NOMO-1 treated with dmso at 0.1 percent for 144 hours (cell line): ENCODE results near the gene CCT8L2.
"Not testable (repeated sequence)": the region's sequence is repeated elsewhere in the genome, so short reads cannot be mapped to it uniquely, and the experiment has no call there.

Experiments used
- DNase-seq: peaks from one replicate; lab custom pipeline; 2025; ENCODE audit not compliant: unreplicated experiment; lab: John Stamatoyannopoulos, UW

Gene CCT8L2

DNA sequence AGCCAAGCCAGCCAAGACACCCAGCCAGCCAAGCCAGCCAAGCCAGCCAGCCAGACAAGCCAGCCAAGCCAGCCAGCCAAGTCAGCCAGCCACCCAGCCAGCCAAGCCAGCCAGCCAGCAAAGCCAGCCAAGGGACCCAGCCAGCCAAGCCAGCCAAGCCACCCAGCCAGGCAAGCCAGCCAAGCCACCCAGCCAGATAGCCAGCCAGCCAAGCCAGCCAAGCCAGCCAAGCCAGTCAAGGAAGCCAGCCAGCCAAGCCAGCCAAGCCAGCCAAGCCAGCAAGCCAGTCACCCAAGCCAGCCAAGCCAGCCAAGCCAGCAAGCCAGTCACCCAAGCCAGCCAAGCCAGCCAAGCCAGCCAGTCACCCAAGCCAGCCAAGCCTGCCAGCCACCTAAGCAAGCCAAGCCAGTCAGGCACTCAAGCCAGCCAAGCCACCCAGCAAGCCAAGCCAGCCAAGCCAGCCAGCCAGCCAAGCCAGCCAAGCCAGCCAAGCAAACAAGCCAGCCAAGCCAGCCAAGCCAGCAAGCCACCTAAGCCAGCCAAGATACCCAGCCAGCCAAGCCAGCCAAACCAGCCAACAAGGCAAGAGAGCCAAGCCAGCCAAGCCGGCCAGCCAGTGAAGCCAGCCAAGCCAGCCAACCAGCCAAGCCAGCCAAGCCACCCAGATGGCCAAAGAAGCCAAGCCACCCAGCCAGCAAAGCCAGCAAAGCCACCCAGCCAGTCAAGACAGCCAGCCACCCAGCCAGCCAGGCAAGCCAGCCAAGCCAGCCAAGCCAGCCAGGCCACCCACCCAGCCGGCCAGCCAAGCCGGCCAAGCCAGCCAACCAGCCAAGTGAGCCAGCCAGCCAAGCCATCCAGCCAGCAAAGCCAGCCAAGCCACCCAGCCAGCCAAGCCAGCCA, 33.3 kb downstream of the CCT8L2 start:
- DNase-seq: no peak

DNA sequence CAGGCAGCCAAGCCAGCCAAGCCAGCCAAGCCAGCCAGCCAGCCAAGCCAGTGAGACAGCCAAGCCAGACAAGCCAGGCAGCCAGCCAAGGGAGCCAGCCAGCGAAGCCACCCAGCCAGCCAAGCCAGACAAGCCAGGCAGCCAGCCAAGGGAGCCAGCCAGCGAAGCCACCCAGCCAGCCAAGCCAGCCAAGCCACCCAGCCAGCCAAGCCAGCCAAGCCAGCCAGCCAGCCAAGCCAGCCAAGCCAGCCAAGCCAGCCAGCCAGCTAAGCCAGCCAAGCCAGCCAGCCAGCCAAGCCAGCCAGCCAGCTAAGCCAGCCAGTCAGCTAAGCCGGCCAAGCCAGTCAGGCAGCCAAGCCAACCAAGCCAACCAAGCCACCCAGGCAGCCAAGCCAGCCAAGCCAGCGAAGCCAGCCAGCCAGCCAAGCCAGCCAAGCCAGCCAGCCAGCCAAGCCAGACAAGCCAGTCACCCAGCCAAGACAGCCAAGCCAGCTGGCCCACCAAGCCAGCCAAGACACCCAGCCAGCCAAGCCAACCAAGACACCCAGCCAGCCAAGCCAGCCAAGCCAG, 34.1 kb downstream of the CCT8L2 start:
- DNase-seq: not testable (repeated sequence)

DNA sequence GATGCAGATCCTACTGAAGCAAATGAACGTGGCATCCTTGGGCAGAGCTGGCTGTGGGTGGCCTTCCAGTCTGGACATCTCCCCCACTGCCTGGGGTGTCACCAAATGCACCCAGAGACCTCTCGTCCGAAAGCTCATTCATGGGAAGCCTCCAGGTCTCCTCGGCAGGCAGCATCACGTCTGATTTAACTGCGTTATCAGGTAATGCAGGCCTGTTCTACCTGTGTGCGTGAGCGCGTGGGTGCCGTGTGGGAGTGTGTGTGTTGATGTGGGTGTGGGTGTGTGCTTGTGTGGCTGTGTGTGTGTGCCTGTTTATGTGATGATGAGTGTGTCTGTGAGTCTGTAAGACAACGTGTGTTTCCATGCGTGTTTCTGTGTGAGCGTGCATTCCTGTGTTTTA, 35.1 kb downstream of the CCT8L2 start:
- DNase-seq: not testable (repeated sequence)

DNA sequence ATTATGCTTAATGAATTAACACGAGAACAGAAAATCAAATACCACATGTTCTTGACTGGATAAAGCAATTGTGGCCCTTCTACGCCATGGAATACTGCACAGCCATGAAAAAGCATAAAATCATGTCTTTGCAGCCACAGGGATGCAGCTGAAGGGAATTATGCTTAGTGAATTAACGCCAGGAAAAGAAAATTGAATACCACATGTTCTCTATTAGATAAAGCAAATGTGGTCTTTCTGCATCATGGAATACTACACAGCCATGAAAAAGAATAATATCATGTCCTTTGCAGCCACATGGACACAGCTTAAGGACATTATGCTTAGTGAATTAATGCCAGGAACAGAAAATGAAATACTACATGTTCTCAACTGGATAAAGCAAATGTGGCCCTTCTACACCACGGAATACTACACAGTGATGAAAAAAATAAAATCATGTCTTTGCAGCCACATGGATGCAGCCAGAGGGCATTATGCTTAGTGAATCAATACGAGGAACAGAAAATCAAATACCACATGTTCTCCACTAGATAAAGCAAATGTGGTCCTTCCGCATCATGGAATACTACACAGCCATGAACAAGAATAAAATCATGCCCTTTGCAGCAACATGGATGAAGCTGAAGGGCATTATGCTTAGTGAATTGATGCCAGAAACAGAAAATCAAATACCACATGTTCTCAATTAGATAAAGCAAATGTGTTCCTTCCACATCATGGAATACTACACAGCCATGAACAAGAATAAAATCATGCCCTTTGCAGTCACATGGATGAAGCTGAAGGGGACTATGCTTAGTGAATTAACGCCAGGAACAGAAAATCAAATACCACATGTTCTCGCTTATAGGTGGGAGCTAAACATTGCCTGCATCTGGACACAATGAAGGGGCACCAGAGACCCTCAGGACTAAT, 37.3 kb downstream of the CCT8L2 start:
- DNase-seq: not testable (repeated sequence)

DNA sequence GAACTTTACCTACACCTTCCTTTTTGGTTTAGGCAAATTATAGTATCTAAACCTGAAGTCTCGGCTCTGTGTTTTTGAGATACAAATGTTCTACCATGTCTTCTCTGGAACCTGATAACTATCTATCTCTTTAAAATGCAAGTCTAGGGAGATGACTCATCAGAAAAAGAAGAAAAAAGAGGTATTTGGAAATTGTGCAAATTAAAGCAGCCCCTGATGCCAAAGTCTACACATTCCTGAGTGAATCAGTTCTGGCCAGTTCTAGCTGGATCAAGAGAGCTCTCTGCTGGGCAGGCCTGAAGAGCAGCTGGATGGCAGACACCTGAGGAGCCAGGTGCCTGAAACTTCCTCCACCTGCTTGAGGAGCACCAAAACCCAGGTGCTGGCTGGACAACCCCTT, 49.3 kb downstream of the CCT8L2 start:
- DNase-seq: not testable (repeated sequence)
